Jurkat, Clone E6-1 (cell line): Measurements from ENCODE around the gene TMEM232.
"Not testable (repeated sequence)": the region's sequence is repeated elsewhere in the genome, so short reads cannot be mapped to it uniquely, and the experiment has no call there.

Source experiments
- DNase-seq: peaks from one replicate; pipeline ENCODE4 v3.0.0-alpha.2; 2011; ENCODE audit warnings: low read depth, low spot score
- H3K4me3 ChIP-seq: 2 replicates; pipeline ENCODE4 v1.5.1; 2011; ENCODE audit warnings: mild to moderate bottlenecking, low read length, control low read depth, moderate library complexity

TMEM232 gene

GRCh38 chr5:110545716-110546115 lies 180.8 kb downstream of the TMEM232 start:
- no peak overlapping the region for H3K4me3 ChIP-seq
- no peak for DNase-seq

DNA sequence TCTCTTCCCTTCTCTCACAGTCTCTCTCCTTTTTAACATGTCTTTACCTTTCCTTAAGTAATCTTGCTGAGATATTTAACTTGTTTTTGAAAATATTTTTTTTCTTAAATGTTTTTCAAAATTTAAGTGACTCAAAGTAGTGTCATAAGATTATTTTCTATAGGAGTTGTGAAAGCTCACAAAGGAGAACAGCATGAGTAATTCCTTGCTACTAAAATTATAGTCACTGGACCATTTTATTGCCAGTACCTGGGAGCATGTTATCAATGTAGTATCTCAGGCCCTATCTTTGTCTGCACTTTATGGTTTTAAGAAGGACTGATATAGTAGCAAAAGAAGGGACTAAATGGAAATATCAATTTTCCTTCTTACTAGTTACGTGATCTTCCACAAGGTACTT lies 181.9 kb downstream of the TMEM232 start:
- no peak for DNase-seq
- no peak overlapping the region for H3K4me3 ChIP-seq

- H3K4me3 ChIP-seq = no peak overlapping the region
- DNase-seq = no peak
Measured at GRCh38 chr5:110542949-110543348, 183.5 kb downstream of the TMEM232 start.

DNA sequence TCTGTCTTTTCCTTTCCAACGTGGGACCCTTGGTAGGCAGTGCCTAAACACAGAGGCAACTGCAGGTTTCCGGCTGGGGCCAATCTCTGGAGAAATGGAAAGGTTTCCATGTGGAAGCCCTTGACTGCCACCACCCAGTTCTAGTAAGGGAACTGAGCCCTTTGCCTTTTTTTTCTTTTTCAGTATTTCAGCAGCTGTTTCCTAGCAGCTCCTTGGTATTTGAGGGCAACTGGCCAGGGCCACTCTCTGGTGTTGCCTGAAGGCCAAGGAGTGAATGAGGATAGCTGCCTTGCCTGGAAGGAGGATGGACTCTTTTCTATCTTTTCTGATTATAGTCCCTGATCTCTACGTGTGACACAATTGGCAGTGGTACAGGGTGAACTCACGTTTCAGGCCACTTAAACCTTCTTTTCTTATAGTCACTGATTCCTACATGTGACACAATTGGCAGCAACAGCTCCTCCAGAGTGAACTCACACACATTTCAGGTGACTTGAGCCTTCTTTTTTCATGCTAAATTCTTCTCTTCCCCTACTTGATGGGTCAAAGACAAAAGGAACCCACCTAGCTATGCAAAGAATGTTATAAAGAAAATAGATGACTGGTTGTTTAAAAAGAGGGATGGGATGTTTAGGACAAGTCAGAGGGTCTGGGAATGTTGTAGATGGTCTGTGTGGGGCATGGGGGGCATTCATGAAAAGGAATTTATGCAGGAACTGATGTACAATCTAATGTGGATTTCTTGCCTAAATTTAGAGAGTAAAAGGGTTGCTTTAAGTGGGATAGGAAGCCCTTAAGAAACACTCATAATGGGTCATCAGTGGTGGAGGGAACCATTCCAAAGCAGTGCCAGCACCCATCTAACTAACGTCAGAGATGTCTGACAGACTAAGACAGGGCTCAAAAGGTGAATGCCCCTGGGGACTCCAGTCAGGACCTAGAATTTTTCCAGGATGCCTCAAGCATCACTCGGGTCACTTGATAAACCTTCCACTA lies 190.1 kb downstream of the TMEM232 start:
- H3K4me3 ChIP-seq = no peak overlapping the region
- DNase-seq = no peak

DNA sequence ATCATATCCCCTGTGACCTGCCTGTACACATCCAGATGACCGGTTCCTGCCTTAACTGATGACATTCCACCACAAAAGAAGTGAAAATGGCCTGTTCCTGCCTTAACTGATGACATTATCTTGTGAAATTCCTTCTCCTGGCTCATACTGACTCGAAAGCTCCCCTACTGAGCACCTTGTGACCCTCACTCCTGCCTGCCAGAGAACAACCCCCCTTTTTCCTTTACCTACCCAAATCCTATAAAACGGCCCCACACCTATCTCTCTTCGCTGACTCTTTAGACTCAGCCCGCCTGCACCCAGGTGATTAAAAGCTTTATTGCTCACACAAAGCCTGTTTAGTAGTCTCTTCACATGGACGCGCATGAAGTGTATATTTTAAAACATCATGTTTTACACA lies 191.3 kb downstream of the TMEM232 start:
- not testable (repeated sequence) for DNase-seq, H3K4me3 ChIP-seq

DNA sequence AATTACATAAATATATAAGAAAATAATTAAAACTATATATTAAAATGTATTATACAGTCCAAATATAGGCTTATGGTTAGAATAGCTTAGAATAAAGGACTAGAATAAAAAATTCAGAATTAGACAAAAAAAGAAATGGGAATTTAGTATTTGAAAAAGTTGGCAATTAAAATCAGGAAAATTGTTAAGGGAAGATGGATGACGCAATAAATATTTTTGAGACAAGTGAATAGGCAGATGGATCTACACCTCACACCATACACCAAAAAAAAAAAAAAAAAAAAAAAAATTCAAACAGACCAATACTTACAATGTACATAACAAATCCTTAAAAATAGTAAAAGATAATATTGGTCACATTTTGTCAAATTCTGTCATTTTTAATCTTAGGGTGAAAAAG lies 200.7 kb downstream of the TMEM232 start:
- H3K4me3 ChIP-seq = no peak overlapping the region
- no peak for DNase-seq

DNA sequence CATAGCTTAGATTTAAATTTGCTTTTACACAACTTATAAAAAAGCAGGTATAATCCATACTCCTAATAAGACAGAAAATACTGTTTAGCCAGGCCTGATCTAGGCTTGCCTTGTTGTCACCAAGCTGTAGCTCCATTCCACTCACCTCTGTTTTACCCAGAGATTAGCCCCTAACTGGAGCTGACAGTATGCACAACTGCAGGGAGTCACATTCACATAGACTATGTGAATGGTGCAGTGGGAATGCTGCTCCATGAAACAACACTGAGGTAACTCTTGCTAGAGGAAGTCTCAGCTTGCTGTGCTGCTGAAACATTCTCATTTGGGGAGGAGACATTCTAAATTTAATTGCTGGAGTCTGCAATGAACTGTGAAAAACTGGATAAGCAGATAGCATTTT lies 209.1 kb downstream of the TMEM232 start:
- no peak for DNase-seq
- H3K4me3 ChIP-seq = no peak overlapping the region

- DNase-seq = no peak
- no peak overlapping the region for H3K4me3 ChIP-seq
Measured at GRCh38 chr5:110514030-110514429, 212.4 kb downstream of the TMEM232 start.

- DNase-seq = no peak
- H3K4me3 ChIP-seq = no peak overlapping the region
Measured at GRCh38 chr5:110512266-110512665, 214.2 kb downstream of the TMEM232 start.

- H3K4me3 ChIP-seq = no peak overlapping the region
- no peak for DNase-seq
Measured at GRCh38 chr5:110510146-110510545, 216.3 kb downstream of the TMEM232 start.

DNA sequence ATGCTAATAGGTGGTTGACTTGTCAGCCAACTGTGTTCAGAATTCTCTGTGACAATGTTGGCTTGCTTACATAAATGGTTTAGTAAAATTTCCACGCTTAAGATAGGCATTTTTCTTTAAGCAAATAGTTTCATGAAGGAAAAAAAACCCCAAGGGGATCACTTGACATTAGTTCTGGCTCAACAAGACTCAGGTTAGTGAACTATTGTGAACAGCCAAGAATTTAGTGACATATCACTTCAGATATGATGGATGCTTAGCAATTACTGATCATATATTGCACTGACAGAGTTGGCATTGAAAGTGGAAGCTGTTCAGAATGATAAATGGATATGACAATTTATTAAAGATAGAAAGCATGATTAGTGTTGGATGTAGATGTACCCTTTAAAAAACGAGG lies 218.5 kb downstream of the TMEM232 start:
- H3K4me3 ChIP-seq = no peak overlapping the region
- no peak for DNase-seq

DNA sequence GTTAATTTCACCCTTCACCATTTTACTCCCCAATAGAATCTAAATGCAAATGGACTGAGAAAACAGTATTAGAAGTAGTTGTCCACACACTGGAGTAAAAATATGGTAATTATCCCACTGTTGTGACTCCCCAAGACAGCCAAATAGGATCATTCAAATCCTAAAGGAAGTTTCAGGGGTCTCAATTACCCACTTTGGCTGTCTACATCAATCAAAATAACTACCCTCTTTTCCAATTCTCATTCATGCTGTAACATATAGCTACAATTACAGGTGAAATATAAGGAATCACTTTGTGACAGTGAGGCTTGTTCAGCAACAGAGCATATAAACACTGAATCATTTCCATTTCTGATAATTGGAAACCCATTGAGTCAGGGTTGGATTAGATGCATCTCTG lies 220.1 kb downstream of the TMEM232 start:
- H3K4me3 ChIP-seq = no peak overlapping the region
- DNase-seq = no peak

- H3K4me3 ChIP-seq = no peak overlapping the region
- DNase-seq = no peak
Measured at GRCh38 chr5:110496276-110496675, 230.2 kb downstream of the TMEM232 start.

- no peak overlapping the region for H3K4me3 ChIP-seq
- no peak for DNase-seq
Measured at GRCh38 chr5:110492446-110492845, 234.0 kb downstream of the TMEM232 start.

DNA sequence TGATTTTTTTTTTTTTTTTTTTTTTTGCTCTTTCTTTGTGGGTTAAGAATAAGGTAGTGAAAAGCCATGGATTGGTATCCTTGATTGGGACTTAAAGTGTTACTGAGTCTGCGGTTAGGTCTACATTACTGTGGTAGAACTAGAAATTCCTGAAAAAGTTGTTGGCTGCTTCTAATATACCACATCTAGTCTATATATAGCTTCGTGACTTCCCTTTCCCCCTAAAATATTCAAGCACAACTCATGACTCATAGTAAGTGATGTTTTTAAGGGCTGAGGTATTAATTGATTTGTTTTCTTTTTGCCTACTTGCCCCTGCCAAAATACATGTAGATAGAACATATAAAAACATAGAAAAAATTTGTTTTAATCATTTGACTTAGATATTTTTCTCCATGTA lies 247.6 kb downstream of the TMEM232 start:
- DNase-seq = no peak
- no peak overlapping the region for H3K4me3 ChIP-seq

DNA sequence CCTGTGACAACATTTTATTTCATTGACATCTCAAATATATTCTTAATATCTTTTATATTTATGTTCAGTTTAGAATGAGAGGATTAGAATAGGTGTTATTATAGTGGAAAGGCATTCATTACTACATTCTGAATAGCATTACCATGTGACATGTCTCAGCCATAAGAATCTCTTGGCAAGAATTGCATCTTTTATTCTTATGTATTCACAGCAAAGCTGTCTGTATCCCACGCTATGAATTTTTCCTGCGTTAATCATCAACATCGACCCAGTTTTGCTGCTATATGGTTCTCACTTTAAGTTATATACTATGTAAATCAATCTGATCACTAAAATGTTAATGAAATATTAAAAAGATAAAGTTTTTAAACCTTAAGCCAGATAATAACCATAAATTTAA lies 248.6 kb downstream of the TMEM232 start:
- no peak for DNase-seq
- H3K4me3 ChIP-seq = no peak overlapping the region

DNA sequence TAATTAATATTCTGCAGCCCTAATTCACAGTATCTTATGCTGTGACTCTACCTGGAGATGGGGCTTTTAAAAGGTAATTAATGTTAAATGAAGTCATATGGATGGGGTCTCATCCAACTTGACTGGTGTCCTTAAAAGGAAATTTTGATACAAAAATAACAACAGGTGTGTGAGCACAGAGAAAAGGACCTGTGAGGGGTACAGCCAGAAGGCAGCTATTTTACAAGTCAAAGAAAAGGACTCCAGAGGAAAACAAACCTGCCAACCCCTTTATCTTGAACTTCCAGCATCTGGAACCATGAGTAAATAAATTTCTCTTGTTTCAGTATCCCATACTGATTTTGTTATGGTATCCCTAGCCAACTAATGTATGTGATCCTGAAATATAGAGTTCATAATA lies 250.3 kb downstream of the TMEM232 start:
- no peak overlapping the region for H3K4me3 ChIP-seq
- DNase-seq = no peak

GRCh38 chr5:110475529-110475928 lies 250.9 kb downstream of the TMEM232 start:
- DNase-seq = no peak
- H3K4me3 ChIP-seq = no peak overlapping the region

GRCh38 chr5:110469486-110469885 lies 257.0 kb downstream of the TMEM232 start:
- H3K4me3 ChIP-seq = no peak overlapping the region
- DNase-seq = no peak

GRCh38 chr5:110463106-110463505 lies 263.4 kb downstream of the TMEM232 start:
- DNase-seq = no peak
- no peak overlapping the region for H3K4me3 ChIP-seq

- no peak overlapping the region for H3K4me3 ChIP-seq
- no peak for DNase-seq
Measured at GRCh38 chr5:110460837-110461236, 265.6 kb downstream of the TMEM232 start.
